Endothelial cell of hepatic sinusoid (primary cell): ENCODE measurements around the gene GRAMD1B.
"Not testable (repeated sequence)": the region's sequence is repeated elsewhere in the genome, so short reads cannot be mapped to it uniquely, and the experiment has no call there.

Source experiments
- in situ Hi-C: cut with HindIII; loops from 2 replicates; pipeline ENCODE4 v1.10.0; 2017; ENCODE audit warnings: low sequenced_read_pairs

Gene GRAMD1B

DNA sequence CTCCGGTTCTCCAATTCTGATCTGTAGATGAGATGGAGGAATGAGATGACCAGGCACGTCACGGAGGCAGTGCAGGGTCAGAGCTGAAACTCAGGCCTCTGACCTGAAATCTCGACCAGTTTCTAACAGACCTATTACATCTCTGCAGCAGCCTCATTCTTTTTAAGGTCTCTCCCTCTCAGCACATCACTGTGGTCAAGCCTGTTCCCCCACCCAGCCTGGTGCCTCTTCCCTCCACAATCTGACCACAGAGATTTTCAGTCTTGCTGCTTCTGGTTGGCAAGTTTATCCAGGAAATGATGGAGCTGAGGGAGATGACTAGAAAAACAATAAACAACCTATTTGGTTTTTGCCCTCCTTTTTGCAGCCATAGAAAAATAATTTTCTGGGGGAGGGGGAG lies 9.5 kb downstream of the GRAMD1B start:
- in situ Hi-C loops: no loop called here

DNA sequence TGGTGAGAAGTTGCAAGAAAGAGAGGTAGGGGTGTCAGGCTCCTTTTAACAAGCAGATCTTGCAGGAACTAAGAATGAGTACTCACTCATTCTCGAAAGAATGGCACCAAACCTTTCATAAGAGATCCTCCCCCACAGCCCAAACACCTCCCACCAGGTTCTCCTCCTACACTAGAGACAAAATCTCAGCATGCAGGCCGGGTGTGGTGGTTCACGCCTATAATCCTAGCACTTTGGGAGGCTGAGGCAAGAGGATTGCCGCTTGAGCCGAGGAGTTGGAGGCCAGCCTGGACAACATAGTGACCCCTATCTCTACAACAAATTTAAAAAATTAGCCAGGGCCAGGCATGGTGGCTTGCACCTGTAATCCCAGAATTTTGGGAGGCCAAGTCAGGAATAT lies 11.1 kb downstream of the GRAMD1B start:
- in situ Hi-C loops: no loop called here

DNA sequence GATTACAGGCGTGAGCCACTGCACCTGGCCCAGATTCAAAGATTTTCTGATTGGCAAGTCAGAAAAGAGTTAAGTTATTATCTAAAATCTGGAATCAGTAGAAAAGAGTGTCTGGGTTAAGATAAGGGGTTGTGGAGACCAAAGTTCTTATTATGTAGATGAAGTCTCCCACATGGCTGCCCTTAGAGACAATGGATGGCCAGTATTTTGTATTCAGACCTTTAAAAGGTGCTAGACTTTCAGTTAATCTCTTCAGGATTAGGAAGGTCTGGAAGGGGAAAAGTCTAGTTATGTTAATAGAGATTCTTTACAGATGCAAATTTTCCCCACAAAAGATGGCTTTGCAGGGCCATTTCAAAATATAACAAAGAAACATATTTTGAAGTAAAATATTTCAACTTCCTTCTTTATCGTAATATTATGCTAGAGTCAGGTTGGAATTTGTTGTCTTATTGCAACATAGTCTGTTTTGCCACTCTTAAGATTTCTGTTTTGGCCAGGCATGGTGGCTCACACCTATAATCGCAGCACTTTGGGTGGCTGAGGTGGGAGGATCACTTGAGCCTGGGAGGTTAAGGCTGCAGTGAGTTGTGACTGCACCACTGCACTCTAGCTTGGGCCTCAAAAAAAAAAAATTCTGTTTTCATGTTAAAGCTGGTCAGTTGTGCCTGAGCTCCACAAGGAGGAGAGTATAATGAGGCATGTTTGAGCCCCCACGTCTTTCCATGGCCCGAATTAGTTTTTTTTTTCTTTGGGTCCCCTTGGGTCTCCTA lies 14.0 kb downstream of the GRAMD1B start:
- in situ Hi-C loops: no loop called here

DNA sequence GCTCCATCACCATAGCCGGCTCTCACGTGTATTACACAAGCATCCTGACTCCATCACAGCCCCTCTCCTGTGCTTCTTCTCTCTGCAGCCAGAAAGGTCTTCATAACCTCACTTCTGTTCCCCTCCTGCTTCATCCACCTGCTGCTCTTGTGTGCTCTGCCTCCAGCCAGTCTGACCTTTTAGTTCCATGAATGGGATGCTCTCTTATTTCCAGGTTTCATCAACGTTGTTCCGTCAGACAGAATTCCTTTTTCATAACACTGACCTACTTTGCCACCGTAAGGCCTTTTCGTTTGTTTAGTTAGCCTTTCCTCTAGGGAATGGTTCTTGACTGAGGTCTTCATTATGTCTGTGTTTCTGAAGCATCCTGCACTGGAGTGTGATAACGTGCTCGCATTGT lies 18.8 kb downstream of the GRAMD1B start:
- in situ Hi-C loops: no loop called here

DNA sequence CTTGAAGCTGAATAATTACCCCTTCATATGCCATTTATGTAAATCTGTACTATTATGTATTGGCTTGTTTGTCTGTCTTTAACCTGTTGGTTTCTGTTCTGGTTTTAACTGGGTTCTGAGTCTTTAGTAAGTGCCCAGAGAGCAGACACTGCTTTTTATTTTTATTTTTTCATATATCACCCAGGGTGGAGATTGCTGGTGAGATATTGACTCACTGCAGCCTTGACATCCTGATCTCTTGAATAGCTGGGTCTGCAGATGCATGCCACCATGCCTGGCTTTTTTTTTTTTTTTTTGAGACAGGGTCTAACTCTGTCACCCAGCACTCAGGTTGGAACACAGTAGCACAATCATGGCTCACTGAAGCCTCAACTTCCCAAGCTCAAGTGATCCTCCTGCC lies 19.4 kb downstream of the GRAMD1B start:
- in situ Hi-C loops: no loop called here

DNA sequence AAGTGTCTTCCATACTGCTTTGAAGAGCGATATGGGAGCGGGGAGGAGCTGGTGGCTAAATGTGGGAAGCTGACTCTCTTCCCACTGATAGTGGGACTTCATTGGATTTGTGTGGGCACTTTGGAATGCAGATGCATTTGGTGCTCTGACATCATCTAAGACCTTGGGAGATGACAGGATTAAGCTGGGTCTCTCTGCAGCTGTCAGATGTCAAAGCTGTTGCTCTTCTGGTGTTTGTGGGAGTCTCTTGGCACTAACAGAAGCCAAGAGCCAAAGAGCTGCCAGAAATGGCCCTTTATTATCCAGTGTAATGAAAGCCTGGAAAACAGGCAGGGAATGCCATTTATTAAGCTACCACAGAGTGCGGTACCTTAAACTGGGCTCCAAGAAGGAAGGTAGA lies 20.6 kb downstream of the GRAMD1B start:
- in situ Hi-C loops: no loop called here

DNA sequence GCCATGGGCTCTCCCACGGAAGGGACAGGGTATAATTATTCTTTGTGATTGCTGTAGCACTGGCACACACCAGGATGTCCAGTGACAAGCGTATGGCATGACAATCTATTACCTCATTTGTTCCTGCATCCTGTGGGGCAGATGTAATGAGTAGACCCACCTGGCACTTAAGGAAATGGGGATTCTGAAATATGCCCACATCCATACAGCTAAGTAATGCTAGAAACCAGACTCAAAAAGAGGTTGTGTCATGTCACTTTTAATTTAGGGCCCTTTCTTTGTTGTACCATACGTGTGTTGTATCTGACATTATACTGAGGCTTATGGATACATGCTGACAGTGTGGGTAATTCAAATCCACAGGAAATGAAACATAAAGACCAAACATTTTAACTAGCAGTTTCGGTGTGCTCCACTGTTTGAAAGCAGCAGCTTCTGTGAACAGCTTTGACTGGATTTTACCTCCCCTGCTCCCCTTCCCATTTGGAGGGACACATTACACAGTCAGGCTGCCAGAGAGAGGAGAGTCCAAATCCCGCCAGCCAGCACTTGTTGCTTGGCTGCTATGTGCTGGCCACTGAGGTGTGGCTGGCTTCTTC lies 21.2 kb downstream of the GRAMD1B start:
- in situ Hi-C loops: no loop called here

DNA sequence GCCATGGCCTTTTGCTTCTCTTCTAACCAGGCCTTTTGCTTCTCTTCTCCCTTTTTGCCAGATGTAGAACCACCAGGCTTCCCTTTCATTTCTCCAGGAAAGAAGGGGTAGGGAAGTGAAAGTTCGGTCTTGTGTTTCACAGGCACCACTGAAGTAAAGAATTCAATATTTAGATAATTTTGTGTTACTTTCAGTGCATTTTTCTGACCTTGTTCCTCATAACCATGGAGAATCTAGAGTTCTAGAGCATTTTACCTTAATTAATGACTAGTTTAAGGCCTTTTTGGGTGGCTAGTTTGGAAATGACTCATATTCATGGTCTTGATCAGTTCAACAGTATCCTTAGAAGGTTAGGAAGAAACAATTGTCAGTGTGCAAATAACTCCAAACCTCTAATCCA lies 22.7 kb downstream of the GRAMD1B start:
- in situ Hi-C loops: no loop called here

DNA sequence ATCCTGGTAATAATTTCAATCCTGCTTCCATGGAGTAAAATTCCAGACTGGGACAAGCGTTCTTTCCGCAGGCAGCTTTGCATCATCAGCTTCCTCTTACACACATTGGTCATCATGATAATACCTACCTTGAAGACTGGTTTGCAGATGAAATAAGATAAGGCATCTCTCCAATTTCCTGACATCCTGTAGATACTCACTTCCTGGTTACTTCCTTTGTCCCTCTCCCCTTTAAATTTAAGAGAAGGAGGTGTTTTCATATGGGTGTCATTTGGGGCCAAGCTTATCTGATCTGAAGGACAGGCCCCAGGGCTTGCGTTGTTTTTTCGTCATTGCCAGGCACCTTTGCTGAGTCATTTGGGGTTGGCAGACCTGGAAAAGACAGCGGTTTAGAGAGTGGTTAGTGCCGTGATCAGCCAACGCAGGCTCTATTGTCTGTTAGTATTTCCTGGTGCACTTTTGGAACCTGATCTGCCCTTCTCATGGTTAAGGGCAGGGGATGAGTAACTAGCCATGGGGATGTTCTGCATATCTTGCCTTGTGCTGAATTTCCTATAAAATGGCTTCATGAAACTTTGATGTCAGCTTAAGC lies 24.1 kb downstream of the GRAMD1B start:
- in situ Hi-C loops: no loop called here

DNA sequence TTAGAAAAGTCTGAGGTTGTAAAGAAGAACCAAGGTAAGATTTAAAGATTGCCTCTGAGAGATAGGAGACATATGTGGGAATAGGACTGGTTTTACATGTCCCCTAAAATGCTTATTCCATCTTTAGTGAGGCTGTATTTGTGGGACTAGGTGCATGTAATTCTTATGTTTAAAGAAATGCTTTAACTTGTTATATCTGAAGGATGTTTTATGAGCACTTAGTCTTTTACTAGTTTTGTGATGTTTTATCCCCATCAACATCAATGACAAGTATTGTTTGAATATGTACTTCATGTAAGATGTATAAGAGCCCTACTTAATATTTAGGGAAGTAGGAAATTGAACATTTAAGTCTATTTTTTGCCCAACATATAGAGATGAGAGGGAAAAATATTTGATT lies 24.7 kb downstream of the GRAMD1B start:
- in situ Hi-C loops: no loop called here

DNA sequence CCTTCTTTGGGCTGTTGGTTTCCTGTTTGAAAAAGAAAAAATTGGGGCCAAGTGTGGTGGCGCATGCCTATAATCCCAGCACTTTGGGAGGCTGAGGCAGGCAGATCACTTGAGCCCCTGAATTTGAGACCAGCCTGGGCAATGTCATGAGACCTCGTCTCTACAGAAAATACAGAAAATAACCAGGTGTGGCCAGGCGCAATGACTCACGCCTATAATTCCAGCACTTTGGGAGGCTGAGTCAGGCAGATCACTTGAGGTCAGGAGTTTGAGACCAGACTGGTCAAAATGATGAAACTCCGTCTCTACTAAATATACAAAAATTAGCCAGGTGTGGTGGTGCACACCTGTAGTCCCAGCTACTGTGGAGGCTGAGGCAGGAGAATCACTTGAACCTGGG lies 26.4 kb downstream of the GRAMD1B start:
- in situ Hi-C loops: not testable (repeated sequence)

DNA sequence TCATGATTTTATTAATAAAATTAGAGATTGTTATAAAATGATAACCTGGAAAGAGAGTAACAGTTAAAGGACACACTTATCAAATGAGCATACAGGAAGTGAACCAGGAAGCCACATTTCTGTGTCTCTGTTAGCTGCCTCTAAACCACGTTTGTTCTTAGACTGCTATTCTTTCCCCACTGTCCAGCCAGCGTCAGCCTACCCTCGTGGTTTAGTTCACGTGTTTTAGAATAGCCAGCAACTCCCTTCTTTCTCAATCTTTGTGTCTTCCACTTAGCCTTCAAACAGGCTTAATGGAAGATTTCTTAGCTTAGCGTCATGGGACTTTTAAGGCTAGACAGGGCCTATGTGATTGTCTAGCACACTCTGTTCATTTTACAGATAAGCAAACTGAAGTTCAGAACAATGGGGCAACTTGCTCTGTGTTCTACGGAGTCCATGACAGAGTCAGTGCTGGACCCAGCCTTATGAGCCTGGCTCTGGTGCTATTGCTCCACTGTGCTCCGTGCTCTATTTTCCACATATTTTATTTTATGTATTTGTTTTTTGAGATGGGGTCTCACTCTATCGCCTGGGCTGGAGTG lies 27.2 kb downstream of the GRAMD1B start:
- in situ Hi-C loops: no loop called here

DNA sequence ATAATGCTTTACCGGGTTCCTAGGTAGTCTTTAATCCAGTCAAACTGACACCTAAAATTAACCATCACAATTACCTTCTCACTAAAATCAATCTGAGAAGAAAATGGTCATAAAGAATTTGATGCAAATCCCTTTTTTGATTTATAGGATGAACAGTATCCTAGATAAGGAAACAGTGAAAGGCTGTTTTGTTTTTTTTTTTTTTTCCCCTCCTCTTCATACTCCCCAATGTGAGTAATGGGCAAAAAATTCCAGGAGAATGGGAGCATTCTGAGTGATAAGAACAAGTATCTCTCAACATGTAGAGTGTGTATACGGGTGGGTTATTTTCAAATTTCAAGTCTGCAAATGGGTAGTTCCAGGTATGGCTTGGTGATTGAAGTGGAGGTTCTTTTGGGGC lies 28.4 kb downstream of the GRAMD1B start:
- in situ Hi-C loops: no loop called here

DNA sequence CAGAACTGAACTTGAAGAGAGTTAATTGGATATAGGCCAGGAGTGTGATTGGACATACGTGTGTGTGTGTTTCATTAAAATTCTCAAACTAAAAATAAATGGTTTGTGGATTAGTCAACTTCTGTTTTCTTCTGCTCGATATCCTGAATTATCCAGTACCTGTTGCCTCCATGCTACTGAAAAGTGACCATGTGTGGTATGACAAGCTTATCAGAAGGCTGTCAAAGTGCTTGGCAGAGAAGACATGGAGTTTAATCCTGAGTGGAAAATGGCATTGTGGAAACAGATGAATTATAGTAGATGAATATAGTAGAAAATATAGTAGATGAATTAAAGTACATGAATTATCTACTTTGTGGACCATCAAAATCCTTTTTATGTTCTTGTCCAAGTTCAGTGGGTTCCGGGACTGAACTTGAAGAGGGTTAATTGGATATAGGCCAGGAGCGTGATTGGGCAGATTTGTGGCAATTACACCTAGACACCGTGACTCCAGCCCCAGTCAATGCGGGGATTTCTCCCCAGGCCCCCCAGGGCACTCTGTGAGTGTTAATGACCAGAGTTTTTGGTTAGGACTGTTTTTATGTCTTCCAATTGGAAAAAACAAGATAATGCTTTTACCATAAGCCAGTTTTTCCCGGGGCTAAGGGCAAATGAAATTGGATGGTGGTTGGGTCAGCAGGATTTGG lies 30.1 kb downstream of the GRAMD1B start:
- in situ Hi-C loops: no loop called here

DNA sequence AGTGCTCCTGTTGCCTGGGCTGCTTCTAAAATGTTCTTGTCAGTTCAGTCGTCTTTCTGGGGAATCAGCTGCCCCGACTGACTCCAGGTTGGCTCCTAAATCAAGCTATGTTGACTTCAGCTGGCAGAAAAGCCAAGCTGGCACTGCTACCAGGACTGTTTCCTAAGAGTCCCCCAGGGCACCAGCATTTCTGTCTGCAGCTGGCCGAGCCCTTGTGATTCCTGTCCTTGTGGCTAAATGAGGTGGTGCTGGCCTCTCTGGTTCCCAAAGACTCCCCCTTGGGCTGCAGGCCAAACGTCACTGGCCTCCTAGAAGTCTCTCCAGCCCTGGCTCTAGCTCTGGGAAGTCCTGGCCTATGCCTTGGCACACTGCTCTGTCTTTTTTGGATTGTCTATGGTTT lies 31.1 kb downstream of the GRAMD1B start:
- in situ Hi-C loops: no loop called here

DNA sequence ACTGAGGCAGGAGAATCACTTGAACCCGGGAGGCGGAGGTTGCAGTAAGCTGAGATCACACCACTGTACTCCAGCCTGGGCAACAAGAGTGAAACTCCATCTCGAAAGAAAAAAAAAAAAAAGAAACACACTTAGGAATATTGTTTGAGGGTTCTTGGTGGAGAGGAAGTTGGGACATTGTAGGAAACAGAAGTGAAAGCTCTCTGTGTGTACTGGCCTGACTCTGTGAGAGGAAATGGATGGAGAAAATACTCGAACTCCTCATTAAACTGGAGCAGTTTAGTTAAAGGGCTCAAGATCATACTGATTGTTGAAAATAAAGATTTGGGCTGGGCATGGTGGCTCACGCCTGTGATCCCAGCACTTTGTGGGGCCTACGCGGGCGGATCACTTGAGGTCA lies 35.6 kb downstream of the GRAMD1B start:
- in situ Hi-C loops: not testable (repeated sequence)

DNA sequence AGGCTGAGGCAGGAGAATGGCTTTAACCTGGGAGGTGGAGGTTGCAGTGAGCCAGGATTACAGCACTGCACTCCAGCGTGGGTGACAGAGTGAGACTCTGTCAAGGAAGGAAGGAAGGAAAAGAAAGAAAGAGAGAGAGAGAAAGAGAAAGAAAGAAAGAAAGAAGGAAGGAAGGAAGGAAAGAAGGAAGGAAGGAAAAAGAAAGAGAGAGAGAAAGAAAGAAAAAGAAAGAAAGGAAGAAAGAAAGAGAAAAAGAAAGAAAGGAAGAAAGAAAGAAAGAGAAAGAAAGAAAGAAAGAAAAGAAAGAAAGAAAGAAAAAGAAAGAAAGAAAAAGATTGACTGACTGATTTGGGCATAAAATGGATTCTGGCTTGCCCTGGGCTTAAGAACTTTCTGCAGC lies 36.1 kb downstream of the GRAMD1B start:
- in situ Hi-C loops: not testable (repeated sequence)

DNA sequence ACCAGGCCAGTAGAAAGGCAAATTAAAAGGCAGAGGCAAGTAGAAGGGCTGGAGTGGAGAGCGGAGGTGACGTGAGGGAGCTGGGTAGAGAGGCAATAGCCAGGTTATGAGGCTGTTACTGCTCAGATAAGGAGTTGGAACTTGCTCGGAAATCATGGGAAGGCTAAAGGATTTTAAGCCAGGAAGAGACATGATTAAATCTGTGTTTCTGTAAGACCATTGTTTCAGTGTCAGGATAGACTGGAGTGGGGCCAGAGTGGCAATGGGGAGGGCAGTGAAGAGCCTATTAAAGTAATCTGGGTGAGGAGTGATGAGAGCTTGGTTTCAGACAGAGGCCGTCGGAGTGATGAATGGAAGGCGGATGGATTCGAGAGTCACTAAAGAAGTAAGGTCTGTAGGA lies 39.0 kb downstream of the GRAMD1B start:
- in situ Hi-C loops: no loop called here

DNA sequence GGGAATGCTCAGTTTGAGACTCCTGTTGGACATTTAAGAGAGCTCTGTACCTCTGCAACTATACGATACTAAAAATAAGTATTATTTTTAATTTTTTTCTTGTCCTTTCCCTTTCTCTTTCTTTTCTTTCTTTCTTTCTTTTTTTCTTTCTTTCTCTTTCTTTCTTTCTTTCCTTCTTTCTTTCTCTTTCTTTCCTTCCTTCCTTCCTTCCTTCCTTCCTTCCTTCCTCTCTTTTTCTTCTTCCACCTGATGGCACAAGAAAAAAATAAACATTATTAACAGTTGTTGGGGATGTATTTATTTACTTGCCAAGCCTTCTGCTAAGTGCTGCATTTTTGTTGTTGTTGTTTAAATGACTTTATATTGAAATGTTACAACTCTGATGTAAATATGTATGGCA lies 39.5 kb downstream of the GRAMD1B start:
- in situ Hi-C loops: no loop called here

DNA sequence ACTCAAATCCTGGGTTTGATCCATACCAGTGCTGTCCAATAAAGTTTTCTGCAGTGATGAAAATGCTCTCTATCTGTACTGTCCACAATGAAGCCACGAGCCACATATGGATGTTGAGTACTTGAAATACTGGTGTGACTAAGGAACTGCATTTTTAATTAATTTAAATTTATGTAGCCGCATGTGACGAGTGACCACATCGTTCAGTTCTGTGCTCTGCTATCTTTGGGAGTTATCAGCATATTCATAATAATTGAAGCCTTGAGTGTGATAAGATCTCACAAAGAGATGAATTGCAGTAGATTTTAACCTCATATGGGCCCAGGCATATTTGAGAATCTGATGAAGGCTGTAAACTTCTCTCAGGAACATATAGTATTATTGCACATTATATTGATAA lies 40.8 kb downstream of the GRAMD1B start:
- in situ Hi-C loops: no loop called here

DNA sequence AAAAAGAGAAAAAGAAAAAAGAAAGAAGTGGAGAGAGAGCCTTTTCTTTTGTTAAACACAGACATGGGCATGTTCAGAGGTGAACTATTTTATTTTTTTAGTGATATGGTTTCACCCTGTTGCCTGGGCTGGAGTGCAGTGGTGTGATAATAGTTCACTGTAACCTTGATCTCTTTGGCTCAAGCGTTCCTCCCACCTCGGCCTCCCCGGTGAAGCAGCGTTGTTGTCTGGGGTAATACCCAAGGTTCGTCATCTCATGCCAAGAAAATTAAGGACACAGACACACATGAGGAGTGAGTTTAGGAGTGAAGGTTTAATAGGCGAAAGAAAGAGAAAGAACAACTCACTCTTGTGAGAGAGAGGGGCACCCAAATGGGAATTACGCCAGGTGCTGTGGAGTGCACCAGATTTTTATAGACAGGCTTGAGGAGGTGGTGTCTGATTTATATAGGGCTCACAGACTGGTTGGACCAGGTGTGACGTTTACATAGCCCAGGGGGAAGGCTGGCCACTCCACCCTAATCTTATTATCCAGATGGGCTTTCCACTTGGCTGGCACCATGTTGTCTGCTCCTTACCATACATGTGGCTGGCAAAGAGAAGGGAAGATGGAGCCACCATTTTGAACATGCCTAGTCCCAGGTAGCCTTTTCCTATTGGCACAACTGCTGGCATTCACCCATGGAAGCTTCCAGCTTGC lies 42.3 kb downstream of the GRAMD1B start:
- in situ Hi-C loops: no loop called here
